ENCODE measurements around the gene MT2A.

MT2A gene

DNA sequence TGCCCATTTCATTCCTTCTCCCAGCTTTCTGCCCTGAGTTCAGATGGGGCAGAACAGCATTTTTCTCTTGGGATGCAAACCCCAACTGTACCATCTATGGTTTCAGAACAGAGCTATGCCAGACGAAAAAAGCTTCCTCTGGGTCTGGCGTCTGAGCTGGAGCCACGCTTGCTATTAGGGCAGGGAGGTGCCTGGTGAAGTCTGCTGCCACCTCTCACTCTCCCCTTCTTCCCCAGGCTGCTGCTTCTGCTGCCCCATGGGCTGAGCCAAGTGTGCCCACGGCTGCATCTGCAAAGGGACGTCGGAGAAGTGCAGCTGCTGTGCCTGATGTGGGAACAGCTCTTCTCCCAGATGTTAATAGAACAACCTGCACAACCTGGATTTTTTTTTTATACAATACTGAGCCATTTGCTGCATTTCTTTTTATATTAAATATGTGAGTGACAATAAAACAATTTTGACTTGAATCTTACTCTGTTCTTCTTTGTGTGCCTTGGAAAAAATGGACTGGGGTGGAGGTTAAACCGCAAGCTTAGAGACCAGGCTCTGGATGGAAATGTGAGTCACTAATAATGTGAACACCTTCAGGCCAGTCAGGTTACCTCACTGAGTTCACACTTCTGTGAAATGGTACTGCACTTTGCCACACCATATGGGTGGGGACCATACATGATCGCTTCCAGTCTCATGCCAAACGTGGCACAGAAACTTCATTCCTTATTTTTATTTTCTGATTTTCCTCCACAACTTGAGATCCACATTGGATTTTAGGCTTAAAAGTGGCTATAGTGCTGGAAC is 28.4 kb downstream of the MT2A start:
- DNase-seq (ENCODE audit: low read depth in 2 of 2): no peak
- no peak overlapping the region for H3K4me3 ChIP-seq (replicated peaks in 1 of 2; ENCODE audit: low read depth in 2 of 2, low read length in 2 of 2)
- TF ChIP-seq, protein P1, sequence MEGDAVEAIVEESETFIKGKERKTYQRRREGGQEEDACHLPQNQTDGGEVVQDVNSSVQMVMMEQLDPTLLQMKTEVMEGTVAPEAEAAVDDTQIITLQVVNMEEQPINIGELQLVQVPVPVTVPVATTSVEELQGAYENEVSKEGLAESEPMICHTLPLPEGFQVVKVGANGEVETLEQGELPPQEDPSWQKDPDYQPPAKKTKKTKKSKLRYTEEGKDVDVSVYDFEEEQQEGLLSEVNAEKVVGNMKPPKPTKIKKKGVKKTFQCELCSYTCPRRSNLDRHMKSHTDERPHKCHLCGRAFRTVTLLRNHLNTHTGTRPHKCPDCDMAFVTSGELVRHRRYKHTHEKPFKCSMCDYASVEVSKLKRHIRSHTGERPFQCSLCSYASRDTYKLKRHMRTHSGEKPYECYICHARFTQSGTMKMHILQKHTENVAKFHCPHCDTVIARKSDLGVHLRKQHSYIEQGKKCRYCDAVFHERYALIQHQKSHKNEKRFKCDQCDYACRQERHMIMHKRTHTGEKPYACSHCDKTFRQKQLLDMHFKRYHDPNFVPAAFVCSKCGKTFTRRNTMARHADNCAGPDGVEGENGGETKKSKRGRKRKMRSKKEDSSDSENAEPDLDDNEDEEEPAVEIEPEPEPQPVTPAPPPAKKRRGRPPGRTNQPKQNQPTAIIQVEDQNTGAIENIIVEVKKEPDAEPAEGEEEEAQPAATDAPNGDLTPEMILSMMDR (IDR thresholded peaks at IDR 0.05; ENCODE audit: low read depth, low read length): no peak

DNA sequence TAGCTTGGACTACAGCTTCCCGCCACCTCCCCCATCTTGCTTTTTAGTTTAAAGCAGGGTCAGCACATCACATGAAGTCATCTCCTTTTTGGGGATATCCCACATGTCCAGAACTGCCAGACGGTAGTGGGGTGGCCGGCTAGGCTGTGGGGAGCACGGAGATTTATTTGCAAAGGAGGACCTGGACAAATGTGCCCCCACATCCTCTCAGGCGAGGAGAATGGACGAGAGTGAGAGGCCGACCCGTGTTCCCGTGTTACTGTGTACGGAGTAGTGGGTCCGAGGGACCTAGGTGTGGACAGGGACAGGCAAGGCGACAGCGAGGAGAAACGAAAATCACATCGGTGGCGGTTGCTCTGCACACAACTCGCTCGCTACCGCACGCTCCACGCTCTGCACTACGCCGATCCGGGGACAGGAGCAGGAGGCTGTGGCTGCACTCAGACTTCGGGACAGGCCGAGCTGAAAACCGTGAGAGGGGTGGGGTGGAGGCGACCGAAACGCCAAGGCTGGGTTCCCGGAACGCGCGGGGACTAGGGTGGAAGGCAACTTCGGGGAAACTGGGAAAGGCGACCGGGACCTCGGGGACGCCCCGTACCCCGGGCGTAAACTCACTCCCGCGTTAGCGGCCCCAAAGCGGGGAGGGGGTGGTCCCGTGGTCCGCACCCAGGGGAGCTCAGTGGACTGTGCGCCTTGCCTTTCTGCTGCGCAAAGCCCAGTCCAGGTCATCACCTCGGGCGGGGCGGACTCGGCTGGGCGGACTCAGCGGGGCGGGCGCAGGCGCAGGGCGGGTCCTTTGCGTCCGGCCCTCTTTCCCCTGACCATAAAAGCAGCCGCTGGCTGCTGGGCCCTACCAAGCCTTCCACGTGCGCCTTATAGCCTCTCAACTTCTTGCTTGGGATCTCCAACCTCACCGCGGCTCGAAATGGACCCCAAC is 29.7 kb downstream of the MT2A start, which contains the start of gene MT1A:
Gene MT1A, plus strand, starts transcription at position 853 of the 937 bp plus-strand sequence. Its CDS starts 73 bp downstream, at position 926.
- TF ChIP-seq, protein P1 (IDR thresholded peaks at IDR 0.05; ENCODE audit: low read depth, low read length): no peak
- DNase-seq (ENCODE audit: low read depth in 2 of 2): peak; percentile 60 to 62
- peak within 1 kb of the TSS; percentile 58 to 59 for H3K4me3 ChIP-seq (replicated peaks in 1 of 2; ENCODE audit: low read depth in 2 of 2, low read length in 2 of 2)

DNA sequence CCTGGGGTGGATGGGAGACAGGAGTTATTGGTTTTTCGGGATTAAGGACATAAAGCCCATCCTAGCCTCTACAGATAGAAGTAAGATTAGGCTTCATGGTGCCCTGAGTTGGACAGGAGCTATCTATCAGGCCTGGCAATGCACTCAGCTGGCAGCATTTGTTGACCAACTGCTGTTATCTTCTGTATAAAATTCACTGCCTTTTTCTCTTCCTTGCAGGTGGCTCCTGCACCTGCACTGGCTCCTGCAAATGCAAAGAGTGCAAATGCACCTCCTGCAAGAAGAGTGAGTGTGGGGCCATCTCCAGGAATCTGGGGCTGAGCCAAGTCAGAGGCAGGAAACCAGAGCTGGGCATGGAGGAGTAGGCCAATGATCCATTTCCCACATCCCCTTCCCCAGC is 30.7 kb downstream of the MT2A start:
- H3K4me3 ChIP-seq (replicated peaks in 1 of 2; ENCODE audit: low read depth in 2 of 2, low read length in 2 of 2): no peak overlapping the region
- DNase-seq (ENCODE audit: low read depth in 2 of 2): no peak
- TF ChIP-seq, protein P1 (IDR thresholded peaks at IDR 0.05; ENCODE audit: low read depth, low read length): no peak

DNA sequence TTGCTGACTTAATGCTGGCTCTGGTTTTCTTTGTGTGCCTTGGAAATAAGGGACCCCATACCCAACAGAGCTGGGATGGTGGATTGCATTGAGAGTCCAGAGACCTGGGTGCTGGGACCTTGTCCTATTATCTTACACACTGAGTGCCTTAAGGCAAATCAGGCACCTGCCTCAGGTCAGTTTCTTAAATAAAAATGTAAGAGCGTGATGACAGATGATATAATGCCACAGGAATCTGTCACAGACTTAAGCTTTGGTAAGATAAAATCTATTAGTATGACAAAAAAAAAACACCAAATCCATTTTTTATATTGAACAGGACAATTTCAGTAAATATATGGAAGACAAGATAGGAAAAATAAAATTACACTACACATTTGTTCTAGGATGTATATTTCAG is 31.7 kb downstream of the MT2A start:
- no peak overlapping the region for H3K4me3 ChIP-seq (replicated peaks in 1 of 2; ENCODE audit: low read depth in 2 of 2, low read length in 2 of 2)
- no peak for DNase-seq (ENCODE audit: low read depth in 2 of 2)
- TF ChIP-seq, protein P1 (IDR thresholded peaks at IDR 0.05; ENCODE audit: low read depth, low read length): no peak

DNA sequence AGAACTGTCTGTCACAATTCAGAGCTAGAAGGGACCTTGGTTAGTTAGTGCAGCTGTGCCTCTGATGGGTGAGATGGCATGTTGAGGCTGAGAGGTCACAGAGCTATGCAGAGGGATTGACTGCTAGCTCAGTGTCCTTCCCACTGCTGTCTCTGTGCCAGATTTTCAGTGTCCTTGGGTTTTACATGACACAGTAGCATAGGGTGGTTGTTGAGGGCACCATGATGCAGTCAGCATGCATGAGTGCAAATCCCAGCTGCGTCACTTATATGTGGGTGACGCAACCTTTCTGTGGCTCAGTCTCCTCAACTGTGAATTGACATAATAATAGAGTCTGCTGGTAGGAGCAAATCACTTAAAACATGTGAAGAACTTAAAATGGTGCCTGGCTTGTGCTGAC is 32.8 kb downstream of the MT2A start:
- TF ChIP-seq, protein P1 (IDR thresholded peaks at IDR 0.05; ENCODE audit: low read depth, low read length): no peak
- DNase-seq (ENCODE audit: low read depth in 2 of 2): no peak
- H3K4me3 ChIP-seq (replicated peaks in 1 of 2; ENCODE audit: low read depth in 2 of 2, low read length in 2 of 2): no peak overlapping the region

DNA sequence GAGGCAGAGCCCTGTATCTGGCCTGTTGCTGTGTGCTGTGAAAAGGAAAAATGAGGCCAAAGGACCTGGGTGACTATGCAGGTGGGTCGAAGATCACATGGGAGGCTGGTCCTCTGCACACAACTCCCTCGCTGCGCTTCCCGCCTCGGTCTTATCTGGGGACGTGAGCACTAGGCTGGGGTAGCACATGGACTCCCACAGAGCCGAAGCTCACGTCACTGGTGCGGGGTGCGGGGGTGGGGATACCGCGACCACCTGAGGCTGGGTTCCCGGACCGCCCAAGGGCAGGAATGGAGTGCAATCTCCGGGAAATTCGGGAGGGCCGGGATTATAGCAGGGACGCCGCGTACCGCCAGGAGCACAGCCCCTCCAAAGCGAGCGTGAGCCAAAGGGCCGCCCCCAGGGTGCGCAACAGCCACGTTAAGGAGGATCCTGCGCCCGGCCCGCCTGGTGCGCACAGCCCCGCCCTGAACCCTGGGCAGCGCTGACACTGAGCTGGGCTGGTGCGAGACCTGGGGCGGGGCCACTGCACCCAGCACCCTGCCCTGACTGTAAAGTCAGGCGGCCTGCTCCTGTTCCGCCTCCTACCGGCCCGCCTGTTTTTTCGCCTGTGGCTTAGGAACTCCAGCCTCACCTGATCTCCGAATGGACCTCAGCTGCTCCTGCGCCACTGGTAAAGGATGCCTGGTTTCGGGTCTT is 34.8 kb downstream of the MT2A start:
- peak; percentile 57 to 63 for DNase-seq (ENCODE audit: low read depth in 2 of 2)
- TF ChIP-seq, protein P1 (IDR thresholded peaks at IDR 0.05; ENCODE audit: low read depth, low read length): peak; percentile 39
- H3K4me3 ChIP-seq (replicated peaks in 1 of 2; ENCODE audit: low read depth in 2 of 2, low read length in 2 of 2): peak overlapping the region; percentile 31 to 45

All from cardiac fibroblast (primary cell).